Epidermal melanocyte (primary cell): ENCODE data around the gene PRDM5.

Experiments used
- DNase-seq: peaks from one replicate; pipeline ENCODE4 v3.0.0; 2011; ENCODE audit warnings: low spot score; ENCODE audit not compliant: insufficient read length

PRDM5 gene

GRCh38 chr4:120821977-120822376, 100.5 kb downstream of the PRDM5 start:
- DNase-seq, result no peak

GRCh38 chr4:120821029-120821428, 101.5 kb downstream of the PRDM5 start:
- DNase-seq, result no peak

GRCh38 chr4:120819805-120820437, 102.6 kb downstream of the PRDM5 start:
- DNase-seq, result no peak

- DNase-seq, result no peak
Measured at GRCh38 chr4:120816296-120816965, 106.1 kb downstream of the PRDM5 start.

GRCh38 chr4:120815361-120815760, 107.2 kb downstream of the PRDM5 start:
- DNase-seq, result no peak

GRCh38 chr4:120814886-120815285, 107.6 kb downstream of the PRDM5 start:
- DNase-seq, result no peak

GRCh38 chr4:120812216-120812615, 110.3 kb downstream of the PRDM5 start:
- DNase-seq, result no peak

- no peak for DNase-seq
Measured at GRCh38 chr4:120809518-120809917, 113.0 kb downstream of the PRDM5 start.

- DNase-seq, result no peak
Measured at GRCh38 chr4:120808475-120809141, 113.9 kb downstream of the PRDM5 start.

- no peak for DNase-seq
Measured at GRCh38 chr4:120801137-120801758, 121.3 kb downstream of the PRDM5 start.

- no peak for DNase-seq
Measured at GRCh38 chr4:120798570-120798969, 124.0 kb downstream of the PRDM5 start.

GRCh38 chr4:120796271-120796670, 126.3 kb downstream of the PRDM5 start:
- no peak for DNase-seq

- no peak for DNase-seq
Measured at GRCh38 chr4:120785202-120785601, 137.3 kb downstream of the PRDM5 start.

GRCh38 chr4:120777459-120777858, 145.1 kb downstream of the PRDM5 start:
- no peak for DNase-seq

GRCh38 chr4:120775431-120775830, 147.1 kb downstream of the PRDM5 start:
- no peak for DNase-seq

GRCh38 chr4:120773641-120774040, 148.9 kb downstream of the PRDM5 start:
- no peak for DNase-seq

- no peak for DNase-seq
Measured at GRCh38 chr4:120771907-120772306, 150.6 kb downstream of the PRDM5 start.

GRCh38 chr4:120770897-120771296, 151.6 kb downstream of the PRDM5 start:
- no peak for DNase-seq

GRCh38 chr4:120769227-120769626, 153.3 kb downstream of the PRDM5 start:
- no peak for DNase-seq

GRCh38 chr4:120765260-120765680, 157.3 kb downstream of the PRDM5 start:
- no peak for DNase-seq

- no peak for DNase-seq
Measured at GRCh38 chr4:120763650-120764049, 158.9 kb downstream of the PRDM5 start.

- no peak for DNase-seq
Measured at GRCh38 chr4:120761070-120761469, 161.5 kb downstream of the PRDM5 start.
